Inflammatory macrophage treated with lipopolysaccharide for 1 hour (primary cell): ENCODE results near the gene ANTXRL.
"Not testable (repeated sequence)": the region's sequence is repeated elsewhere in the genome, so short reads cannot be mapped to it uniquely, and the experiment has no call there.

Experiments
- DNase-seq, 2 donors: peaks; one replicate each; pipeline ENCODE4 v3.0.0-alpha.2; 2020 to 2022

The ANTXRL gene

DNA sequence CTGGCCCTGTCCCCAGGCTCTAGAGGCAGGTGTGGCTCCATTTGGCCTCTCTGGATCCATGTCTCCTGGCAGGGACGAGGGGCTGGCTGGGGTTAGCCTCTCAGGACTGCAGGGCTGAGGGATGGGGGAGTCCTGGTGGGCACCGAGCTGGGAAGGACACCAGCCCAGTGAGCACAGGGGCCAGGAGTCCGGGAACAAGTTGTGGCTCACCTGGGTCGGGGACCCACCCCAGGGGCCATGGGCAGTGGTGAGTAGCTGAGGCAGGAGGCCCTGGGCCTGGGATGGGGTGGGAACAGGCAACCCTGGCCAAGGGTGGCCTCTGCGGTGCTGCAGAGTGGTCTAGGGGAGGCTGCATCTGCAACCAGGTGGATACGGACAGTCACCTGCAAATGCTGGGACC, 24.1 kb downstream of the ANTXRL start:
- DNase-seq = no peak

DNA sequence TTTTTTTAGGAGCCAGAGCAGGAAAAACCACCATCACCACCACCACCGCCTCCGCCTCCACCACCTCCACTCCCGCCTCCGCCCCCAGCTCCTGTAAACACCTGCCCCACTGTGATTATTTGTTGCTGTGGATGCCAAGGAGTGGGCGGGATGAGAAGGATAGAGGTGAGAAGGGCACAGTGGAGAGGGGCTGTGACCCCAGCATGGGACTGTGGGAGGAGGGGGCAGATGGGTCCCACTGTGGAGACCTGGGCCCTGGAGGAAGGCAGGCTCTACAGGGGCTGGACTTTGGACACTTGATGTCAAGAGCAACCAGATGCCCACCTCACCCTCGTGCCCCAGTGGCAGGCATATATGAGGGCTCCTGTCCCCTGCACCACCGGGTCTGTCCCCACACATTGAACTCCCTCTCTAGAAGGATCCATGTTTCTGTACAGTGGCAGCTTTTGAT, 24.7 kb downstream of the ANTXRL start:
- no peak for DNase-seq

GRCh38 chr10:46311961-46312431, 25.2 kb downstream of the ANTXRL start:
- DNase-seq = not testable (repeated sequence)

- DNase-seq = no peak
Observed at GRCh38 chr10:46312953-46313352, 26.2 kb downstream of the ANTXRL start.

DNA sequence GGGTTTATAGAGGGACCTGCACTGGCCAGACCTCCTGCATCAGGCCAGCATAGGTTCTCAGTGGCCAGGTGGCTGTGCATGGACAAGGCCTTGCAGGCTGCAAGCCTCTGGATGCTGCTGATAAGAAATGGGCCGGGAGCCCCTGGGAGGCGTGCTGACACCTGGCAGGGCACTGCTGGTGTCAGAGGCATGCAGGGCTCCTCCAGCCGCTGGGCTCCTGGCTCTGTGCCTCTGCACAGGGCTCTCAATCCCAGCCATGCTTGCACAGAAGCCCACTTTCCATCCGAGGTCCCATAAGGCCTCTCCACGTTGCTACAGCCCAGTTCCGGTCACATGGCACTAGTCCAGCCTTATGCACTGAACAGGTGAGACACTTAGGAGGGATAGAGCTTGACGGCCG, 27.3 kb downstream of the ANTXRL start:
- DNase-seq = no peak

- not testable (repeated sequence) for DNase-seq
Observed at GRCh38 chr10:46315071-46315860, 28.5 kb downstream of the ANTXRL start.

DNA sequence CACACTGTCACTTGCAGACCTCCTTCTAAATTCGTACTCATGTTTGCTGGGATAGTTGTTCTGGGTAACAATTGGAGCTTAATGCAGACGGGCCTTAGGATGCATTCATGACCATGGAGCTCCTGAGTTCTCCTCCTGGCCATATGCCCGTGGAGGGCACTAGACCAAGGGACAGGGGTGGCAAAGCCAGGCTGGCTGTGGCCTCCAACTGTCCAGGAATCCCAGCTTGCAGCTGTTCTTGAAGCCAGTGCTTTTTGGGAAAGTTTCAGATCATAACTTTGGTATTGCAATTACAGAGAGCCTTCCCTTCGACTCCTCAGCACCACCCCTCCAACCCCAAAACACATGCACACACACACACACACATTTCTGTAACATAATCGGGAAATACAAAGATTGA, 30.6 kb downstream of the ANTXRL start:
- DNase-seq = no peak

DNA sequence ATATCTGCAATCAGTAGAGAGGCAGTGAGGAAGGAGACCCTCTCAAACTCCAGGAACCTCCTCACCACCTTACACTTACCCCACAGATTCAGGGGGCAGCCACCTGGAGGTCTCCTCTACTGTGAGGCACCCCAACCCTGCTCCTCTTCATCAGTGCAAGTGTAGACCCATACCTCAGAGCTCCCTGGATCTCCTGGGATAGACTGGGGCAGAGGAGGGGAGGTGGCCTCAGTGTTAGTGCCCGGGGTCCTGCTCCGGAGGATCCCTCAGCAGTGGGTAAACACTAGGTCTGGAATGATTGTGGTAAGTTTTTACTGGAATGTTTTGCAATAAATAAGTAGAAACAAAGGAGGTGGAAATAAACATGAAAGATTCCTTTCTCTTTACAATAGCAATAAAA, 31.1 kb downstream of the ANTXRL start:
- no peak for DNase-seq

DNA sequence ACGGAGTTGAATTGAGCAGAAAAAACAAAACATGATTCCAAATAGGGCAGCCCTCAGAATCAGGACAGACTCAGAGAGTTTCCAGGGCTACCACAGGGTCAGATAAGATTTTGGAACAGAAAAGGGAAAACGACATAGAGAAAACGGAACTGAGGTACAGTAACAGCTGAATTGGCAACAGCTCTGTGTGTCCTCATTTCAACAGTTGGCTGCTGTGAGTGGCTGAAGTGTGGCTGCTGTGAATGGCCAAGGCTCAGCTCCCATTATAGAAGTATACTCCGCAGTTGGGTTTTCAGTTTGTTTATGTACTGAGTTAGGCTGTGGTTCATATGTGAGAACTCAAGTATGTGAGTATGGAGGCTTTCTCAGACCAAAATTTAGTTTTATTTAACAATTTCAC, 32.0 kb downstream of the ANTXRL start:
- DNase-seq = no peak

- DNase-seq = no peak
Observed at GRCh38 chr10:46319389-46319788, 32.6 kb downstream of the ANTXRL start.

GRCh38 chr10:46321770-46322169, 35.0 kb downstream of the ANTXRL start:
- no peak for DNase-seq

- DNase-seq = no peak
Observed at GRCh38 chr10:46323176-46323575, 36.4 kb downstream of the ANTXRL start.

- DNase-seq = no peak
Observed at GRCh38 chr10:46325021-46325420, 38.2 kb downstream of the ANTXRL start.

DNA sequence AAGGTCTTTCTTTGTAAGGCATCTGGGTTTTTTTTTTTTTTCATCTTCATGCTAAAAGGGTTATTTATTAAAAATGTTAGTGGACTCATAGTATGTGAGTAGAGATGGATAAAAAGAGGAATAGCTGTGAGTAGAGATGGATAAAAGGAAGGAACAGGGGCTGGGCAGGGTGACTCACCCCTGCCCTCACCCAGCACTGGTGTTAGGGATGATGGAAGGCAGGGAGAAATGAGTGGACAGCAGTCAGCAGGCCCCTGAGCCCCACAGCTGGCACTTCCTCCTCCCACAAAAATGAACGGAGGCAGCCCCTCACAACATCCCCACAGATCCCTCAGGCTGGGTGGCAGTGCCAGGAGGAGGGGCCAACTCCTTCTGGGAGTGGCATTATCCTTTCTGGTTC, 39.3 kb downstream of the ANTXRL start:
- DNase-seq = no peak

DNA sequence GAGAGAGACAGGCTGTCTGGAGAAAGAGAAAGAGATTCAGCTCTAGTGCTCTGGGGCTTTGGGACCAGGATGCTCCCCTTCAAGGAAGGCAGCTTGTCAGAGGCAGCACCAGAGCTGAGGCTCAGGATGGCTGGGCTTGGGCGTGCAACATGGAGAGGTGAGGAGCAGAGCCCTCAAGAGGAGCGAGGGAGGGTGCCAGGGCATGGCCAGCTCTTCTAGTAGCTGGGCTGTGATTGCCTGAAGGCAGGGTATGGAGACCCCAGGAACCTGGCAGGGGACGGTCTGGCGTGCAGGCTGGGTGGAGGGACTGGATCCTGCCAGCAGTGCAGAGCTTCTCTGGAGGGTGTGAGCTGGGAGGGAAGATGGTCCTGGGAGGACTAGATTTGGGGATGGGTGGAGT, 40.2 kb downstream of the ANTXRL start:
- no peak for DNase-seq

- no peak for DNase-seq
Observed at GRCh38 chr10:46327685-46328084, 40.9 kb downstream of the ANTXRL start.

GRCh38 chr10:46328853-46329689, 42.3 kb downstream of the ANTXRL start:
- peak; percentile 3 to 23 for DNase-seq

DNA sequence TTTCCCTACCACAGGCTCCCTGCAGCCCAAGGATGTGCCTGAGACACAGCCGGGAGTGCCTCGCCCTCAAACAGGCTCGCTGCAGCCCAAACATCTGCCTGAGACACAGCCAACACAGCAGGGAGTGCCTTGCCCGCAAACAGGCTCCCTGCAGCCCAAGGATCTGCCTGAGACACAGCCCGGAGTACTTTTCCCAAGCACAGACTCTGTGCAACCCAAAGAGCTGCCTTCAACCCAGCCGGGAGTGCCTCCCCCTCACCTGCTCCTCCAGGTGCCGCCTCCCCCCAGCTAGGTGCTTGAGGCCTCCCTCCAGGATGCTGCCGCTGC, 42.9 kb downstream of the ANTXRL start:
- DNase-seq = no peak

- peak in 1 of 2 donors; percentile 16 for DNase-seq
Observed at GRCh38 chr10:46330894-46331293, 44.1 kb downstream of the ANTXRL start.

DNA sequence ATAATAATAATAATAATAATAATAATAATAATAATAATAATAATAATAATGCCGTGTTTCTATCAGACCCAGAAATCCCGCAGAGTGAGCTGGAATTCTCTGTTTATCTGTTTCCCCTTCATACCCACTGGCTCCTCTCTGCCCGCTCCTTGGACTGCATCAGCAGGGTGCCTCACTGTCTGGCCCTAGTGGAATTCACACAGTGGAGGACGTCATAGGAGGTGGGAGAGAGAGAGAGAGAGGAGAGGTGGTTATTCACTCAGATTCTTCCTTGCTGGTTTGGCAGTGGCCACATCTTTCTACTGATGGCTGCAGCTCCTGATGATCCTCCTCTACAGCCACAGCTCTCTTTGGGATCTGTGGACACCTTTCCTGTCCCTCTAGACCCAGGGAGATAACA, 78.7 kb downstream of the ANTXRL start:
- not testable (repeated sequence) for DNase-seq

DNA sequence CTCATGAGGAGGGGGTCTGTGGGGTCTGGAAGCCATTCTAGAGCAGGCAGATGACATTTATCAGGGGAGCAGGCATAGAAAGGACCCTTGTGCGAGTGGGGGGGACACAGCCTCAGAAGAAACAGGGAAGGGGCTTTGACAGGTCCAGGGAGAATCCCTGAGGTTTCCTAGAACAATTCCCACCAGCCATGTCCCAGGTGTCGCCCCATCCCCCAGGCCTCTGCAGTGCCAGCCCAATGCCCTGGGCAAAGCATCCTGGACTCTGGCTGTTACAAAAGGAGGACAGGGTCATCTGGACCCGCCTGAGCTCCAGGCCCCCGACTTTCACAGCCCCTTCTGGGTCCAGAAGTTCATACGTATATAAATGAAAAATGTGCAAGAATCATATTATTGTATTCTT, 80.4 kb downstream of the ANTXRL start:
- DNase-seq = not testable (repeated sequence)

- DNase-seq = not testable (repeated sequence)
Observed at GRCh38 chr10:46367666-46368240, 81.0 kb downstream of the ANTXRL start.

DNA sequence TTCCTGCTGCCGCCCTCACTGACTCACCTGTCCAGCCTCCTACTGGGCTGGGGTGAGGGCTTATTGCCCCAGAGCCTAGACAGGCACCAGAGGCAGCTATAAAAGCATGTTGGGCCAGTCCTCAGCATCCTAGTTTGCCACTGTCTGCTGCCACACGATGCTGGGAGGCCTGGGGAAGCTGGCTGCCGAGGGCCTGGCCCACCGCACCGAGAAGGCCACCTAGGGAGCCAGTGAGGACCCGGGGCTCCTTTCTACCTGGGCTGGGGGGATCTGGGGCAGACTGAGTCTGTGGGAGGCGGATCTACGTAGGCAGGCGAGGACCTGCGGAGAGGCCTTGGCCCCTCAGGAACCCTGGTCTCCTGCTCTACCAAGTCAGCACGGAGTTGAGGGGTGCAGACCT, 82.2 kb downstream of the ANTXRL start:
- DNase-seq = not testable (repeated sequence)

- DNase-seq = not testable (repeated sequence)
Observed at GRCh38 chr10:46374410-46374809, 87.6 kb downstream of the ANTXRL start.
